ENCODE data around the gene HSD17B14. TPM values are rescaled to one million over a fixed set of nuclear protein-coding genes. Genes with fewer than 3 reads are reported as not detected.

HSD17B14 gene
- total and polyA plus RNA-seq, 9 of the 15 experiments (the other 6 are each of a cell fraction or from before 2014, with no cell fraction given): 0.16 TPM; not detected in 8

GRCh38 chr19:48836089-48837017, at the start of gene HSD17B14 (continued):
- TF ChIP-seq E2F5 (CRISPR knock-in tag; IDR thresholded peaks at IDR 0.05) (no peak), NFE2 (IDR thresholded peaks at IDR 0.05; ENCODE audit: low read depth) (no peak), EP400 (IDR thresholded peaks at IDR 0.05) (peak; percentile 4; the same call in 1 of the 2 replicates), KAT2B (IDR thresholded peaks at IDR 0.05; ENCODE audit: low read depth, low read length) (no peak), CHD2 (IDR thresholded peaks at IDR 0.05; ENCODE audit: low read depth, low read length) (no peak), CREB5 (CRISPR knock-in tag; IDR thresholded peaks at IDR 0.05) (no peak), ZNF717 (CRISPR knock-in tag; IDR thresholded peaks at IDR 0.05) (no peak), RBM39 (optimal IDR thresholded peaks at IDR 0.05; ENCODE audit: low read depth, low read length) (no peak), MIER1 (IDR thresholded peaks at IDR 0.05; ENCODE audit: low read depth) (no peak), RB1 (IDR thresholded peaks at IDR 0.05; ENCODE audit: low read depth) (no peak), NEUROD1 (IDR thresholded peaks at IDR 0.05; ENCODE audit: borderline replicate concordance, low read depth, low read length, partially characterized antibody) (no peak), ESRRA (IDR thresholded peaks at IDR 0.05; ENCODE audit: borderline replicate concordance, low read depth) (no peak; the same call in 1 of the 2 replicates), ZNF23 (CRISPR knock-in tag; IDR thresholded peaks at IDR 0.05) (no peak), ZNF3 (CRISPR knock-in tag; IDR thresholded peaks at IDR 0.05) (no peak), ZNF436 (CRISPR knock-in tag; IDR thresholded peaks at IDR 0.05) (no peak)
- TF ChIP-seq, protein P1, sequence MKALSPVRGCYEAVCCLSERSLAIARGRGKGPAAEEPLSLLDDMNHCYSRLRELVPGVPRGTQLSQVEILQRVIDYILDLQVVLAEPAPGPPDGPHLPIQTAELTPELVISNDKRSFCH (CRISPR knock-in tag; IDR thresholded peaks at IDR 0.05): no peak
- TF ChIP-seq, protein P1 (tag; IDR thresholded peaks at IDR 0.05): no peak
- TF ChIP-seq, protein P2, sequence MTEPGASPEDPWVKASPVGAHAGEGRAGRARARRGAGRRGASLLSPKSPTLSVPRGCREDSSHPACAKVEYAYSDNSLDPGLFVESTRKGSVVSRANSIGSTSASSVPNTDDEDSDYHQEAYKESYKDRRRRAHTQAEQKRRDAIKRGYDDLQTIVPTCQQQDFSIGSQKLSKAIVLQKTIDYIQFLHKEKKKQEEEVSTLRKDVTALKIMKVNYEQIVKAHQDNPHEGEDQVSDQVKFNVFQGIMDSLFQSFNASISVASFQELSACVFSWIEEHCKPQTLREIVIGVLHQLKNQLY (CRISPR knock-in tag; conservative IDR thresholded peaks at IDR 0.05): no peak
- TF ChIP-seq, protein P3, sequence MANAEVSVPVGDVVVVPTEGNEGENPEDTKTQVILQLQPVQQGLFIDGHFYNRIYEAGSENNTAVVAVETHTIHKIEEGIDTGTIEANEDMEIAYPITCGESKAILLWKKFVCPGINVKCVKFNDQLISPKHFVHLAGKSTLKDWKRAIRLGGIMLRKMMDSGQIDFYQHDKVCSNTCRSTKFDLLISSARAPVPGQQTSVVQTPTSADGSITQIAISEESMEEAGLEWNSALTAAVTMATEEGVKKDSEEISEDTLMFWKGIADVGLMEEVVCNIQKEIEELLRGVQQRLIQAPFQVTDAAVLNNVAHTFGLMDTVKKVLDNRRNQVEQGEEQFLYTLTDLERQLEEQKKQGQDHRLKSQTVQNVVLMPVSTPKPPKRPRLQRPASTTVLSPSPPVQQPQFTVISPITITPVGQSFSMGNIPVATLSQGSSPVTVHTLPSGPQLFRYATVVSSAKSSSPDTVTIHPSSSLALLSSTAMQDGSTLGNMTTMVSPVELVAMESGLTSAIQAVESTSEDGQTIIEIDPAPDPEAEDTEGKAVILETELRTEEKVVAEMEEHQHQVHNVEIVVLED (CRISPR knock-in tag; IDR thresholded peaks at IDR 0.05): no peak
- TF ChIP-seq, protein P4, sequence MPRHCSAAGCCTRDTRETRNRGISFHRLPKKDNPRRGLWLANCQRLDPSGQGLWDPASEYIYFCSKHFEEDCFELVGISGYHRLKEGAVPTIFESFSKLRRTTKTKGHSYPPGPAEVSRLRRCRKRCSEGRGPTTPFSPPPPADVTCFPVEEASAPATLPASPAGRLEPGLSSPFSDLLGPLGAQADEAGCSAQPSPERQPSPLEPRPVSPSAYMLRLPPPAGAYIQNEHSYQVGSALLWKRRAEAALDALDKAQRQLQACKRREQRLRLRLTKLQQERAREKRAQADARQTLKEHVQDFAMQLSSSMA (CRISPR knock-in tag; IDR thresholded peaks at IDR 0.05): no peak

Measured in K562 (cell line).